GM12801 (cell line): ENCODE results near the gene COL2A1.

Source experiments
- TF ChIP-seq, protein P1 (sequence below): IDR thresholded peaks from one replicate; pipeline ENCODE4 v1.5.1; 2011; ENCODE audit warnings: control low read depth; ENCODE audit not compliant: insufficient read length; ENCODE audit errors: extremely low read depth

The COL2A1 gene

DNA sequence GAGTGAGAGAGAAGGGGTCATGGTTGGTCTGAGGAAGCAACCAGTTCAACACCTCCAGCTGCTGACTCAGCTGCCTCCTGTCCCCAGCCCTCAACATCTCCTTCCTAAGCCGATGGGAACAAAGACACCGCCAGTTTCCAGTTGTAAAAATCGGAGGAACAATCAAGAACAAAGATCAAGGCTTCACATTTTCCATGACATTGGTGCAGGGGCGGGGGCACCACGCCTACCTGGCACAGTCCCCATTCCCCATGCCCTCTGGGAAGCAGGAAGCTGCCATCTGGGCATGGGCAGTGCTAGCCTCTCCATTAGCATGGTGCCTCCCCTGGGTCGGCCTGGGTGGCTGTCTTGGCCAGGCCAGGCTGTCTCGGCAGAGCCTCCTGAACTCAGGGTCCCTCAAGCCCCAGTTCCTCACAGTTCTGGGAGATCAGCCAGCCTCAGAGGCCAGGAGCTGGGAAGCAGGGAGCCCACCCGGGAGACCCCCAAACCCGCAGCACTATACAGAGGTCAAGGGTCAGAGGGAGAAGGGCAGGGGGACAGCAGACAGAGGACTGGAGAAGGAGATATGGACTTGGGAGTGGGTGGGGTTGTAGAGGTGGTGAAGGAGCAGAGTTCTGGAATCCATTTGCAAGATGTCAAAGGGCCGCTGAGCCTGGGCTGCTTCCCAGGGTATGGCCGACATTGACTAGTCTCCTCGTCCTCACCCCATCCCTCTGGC, 60.5 kb downstream of the COL2A1 start:
- TF ChIP-seq, protein P1, sequence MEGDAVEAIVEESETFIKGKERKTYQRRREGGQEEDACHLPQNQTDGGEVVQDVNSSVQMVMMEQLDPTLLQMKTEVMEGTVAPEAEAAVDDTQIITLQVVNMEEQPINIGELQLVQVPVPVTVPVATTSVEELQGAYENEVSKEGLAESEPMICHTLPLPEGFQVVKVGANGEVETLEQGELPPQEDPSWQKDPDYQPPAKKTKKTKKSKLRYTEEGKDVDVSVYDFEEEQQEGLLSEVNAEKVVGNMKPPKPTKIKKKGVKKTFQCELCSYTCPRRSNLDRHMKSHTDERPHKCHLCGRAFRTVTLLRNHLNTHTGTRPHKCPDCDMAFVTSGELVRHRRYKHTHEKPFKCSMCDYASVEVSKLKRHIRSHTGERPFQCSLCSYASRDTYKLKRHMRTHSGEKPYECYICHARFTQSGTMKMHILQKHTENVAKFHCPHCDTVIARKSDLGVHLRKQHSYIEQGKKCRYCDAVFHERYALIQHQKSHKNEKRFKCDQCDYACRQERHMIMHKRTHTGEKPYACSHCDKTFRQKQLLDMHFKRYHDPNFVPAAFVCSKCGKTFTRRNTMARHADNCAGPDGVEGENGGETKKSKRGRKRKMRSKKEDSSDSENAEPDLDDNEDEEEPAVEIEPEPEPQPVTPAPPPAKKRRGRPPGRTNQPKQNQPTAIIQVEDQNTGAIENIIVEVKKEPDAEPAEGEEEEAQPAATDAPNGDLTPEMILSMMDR: no peak

GRCh38 chr12:47942614-47943225, 61.6 kb downstream of the COL2A1 start:
- TF ChIP-seq, protein P1: no peak

DNA sequence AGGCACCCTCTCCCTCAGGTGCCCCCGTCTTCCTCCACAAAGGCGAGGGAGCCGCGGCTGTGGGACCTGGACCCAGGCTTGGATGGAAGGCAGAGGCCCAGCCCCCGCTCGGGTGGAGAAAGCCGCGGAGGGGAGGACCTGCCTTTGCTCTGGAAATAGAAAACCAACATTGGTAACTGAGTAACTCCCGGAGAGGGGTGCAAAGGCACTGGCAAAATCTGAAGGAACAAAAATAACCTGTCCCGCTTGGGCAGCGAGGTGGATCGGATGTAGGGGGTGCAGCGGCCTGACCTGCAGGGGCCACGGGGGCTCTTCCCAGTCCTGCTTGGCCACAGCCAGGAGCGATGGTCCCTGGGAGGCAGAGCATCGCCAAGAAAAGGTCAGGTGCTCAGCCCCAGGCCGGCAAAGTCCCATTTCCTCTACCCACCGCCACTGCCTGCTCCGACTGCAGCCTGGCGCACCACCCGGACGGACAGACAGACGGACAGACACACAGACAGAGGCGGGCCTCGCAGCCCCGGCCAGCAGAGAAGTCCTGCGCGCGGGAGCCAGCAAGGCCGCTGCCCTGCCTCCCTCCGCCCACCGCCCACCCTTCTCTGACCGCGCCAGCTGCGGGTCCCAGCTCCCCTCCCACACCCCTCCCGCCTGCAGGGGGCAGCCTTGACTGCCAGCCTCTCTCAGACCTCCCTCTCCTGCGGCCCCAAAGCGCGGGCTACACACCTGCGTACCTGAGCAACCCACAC, 62.2 kb downstream of the COL2A1 start:
- TF ChIP-seq, protein P1: no peak

DNA sequence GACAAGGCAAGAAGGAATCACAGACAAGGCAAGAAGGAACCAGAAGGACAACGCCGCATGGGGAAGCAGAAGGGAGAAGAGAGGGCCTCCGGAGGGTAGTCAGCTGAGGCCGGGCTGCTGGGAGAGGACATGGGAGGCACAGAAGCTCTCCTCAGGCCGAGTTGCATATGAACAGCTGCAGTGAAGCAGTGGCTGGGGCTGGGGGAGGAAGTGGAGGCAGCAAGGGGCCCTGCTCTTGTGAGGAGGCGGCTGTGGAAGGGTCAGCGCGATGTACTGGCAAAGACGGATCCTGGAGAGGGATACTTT, 62.8 kb downstream of the COL2A1 start:
- TF ChIP-seq, protein P1: no peak

DNA sequence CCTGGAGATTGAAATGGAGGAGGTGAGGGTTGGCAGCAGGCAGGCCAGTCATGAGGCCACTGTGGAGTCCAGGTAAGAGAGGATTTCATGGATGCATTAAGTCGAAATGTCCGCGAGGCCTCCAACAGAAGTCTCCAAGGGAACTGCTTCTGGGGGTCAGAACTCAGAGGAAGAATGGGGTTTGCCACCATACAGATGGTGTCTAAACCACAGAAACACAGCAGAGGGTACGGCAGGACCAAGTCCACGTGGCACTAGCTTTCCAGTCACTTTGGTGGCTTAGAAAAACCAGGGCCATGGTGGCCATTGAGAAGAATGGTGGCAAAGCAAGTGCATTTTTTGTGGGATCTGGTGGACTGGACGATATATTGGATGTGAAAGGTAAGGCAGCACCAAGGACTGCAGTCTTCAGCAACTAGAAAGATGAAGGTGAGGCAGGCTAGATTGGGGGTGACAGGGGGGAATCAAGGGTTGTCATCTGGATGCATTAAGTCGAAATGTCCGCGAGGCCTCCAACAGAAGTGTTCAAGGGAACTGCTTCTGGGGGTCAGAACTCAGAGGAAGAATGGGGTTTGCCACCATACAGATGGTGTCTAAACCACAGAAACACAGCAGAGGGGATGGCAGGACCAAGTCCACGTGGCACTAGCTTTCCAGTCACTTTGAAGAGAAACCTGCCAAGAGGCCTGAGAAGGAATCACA, 63.4 kb downstream of the COL2A1 start:
- TF ChIP-seq, protein P1: no peak

DNA sequence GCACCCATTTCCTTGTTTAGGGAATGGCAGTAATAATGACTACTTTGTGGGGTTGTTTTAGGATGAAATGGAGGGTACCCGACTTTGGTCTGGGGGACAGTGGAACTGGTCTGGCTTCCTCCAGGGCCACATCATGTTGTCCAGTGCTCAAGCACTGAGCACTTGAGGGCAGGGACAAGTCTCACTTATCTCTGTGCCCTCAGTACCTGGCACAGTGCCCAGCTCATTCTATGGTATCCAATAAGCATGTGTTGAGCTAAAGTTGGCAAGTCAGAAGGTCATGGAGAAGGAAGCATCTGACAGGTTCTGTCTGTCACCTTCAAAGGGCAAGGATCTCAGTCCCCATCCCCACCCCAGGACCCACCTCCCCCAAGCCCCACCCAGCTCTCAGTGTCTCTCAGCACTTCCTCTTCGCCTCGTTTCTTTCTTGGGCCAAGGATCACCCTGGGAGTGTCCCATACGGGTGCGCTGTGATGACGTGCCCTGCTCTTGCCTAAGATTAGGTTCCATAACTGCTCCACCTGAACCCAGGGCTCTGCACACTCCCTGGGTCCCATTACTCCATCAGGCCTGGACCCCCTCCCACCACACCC, 65.2 kb downstream of the COL2A1 start:
- TF ChIP-seq, protein P1: no peak

DNA sequence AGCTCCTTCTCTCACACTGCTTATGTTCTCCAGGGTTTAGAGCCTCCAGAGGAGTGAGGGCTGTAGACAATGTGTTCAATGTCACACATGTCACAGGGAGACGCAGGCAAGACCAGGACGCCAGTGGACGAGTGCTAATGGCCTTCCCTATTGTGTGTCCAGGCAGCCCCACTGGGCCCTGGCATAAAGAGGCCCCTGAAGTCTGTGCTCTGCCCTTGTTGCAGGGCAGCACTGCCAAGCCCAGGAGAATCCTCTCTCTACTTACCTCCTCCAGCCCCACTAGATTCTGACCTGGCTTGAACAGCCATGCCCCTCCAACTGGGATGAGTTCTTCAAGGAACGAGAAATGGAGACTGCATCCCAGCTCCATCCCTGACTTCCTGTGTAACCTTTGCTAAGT, 65.7 kb downstream of the COL2A1 start:
- TF ChIP-seq, protein P1: no peak
